Type B pancreatic cell (in vitro differentiated cells): ENCODE data around the gene NHSL1. TPM values are rescaled to one million over a fixed set of nuclear protein-coding genes. Genes with fewer than 3 reads are reported as not detected.

Experiments used
- DNase-seq: peaks from one replicate; pipeline ENCODE4 v3.0.0; 2021; ENCODE audit warnings: mixed read lengths; ENCODE audit not compliant: unreplicated experiment; ENCODE audit errors: extremely low spot score
- H3K27ac Mint-ChIP-seq: 2 replicates; pipeline ENCODE4 v1.8.0; 2021; ENCODE audit warnings: mild to moderate bottlenecking, mixed read lengths
- H3K27me3 Mint-ChIP-seq: 2 replicates; pipeline ENCODE4 v1.8.0; 2021; ENCODE audit warnings: mixed read lengths
- H3K36me3 Mint-ChIP-seq: 2 replicates; pipeline ENCODE4 v1.8.0; 2021; ENCODE audit warnings: mixed read lengths
- H3K4me1 Mint-ChIP-seq: one replicate; pipeline ENCODE4 v1.8.0; 2021; ENCODE audit warnings: mixed read lengths; ENCODE audit not compliant: unreplicated experiment
- H3K4me3 Mint-ChIP-seq: 2 replicates; pipeline ENCODE4 v1.8.0; 2021; ENCODE audit warnings: mild to moderate bottlenecking, mixed read lengths
- H3K9me3 Mint-ChIP-seq: 2 replicates; pipeline ENCODE4 v1.8.0; 2021; ENCODE audit warnings: mixed read lengths
- total RNA-seq: library from RNA; stranded (reverse); gene quantifications from 2 replicates; pipeline ENCODE4 v1.2.1, GENCODE V29; 2021; ENCODE audit warnings: low replicate concordance
- TF ChIP-seq, protein P1 (sequence below): fragments of 200-600 bp; sonication (generic); conservative IDR thresholded peaks from 2 replicates; pipeline ENCODE4 v1.5.0; 2021; ENCODE audit warnings: antibody characterized with exemption, mild to moderate bottlenecking

NHSL1 gene
- total RNA-seq, 1 donor from 2014 or later: 29.7 TPM

GRCh38 chr6:138518054-138518453 is 18.8 kb upstream of the NHSL1 start:
- H3K4me1 Mint-ChIP-seq: peaks cover 8% of the 10 kb centered on the region
- peaks cover 10% of the 10 kb centered on the region for H3K36me3 Mint-ChIP-seq
- H3K27ac Mint-ChIP-seq: no peak overlapping the region
- TF ChIP-seq, protein P1, sequence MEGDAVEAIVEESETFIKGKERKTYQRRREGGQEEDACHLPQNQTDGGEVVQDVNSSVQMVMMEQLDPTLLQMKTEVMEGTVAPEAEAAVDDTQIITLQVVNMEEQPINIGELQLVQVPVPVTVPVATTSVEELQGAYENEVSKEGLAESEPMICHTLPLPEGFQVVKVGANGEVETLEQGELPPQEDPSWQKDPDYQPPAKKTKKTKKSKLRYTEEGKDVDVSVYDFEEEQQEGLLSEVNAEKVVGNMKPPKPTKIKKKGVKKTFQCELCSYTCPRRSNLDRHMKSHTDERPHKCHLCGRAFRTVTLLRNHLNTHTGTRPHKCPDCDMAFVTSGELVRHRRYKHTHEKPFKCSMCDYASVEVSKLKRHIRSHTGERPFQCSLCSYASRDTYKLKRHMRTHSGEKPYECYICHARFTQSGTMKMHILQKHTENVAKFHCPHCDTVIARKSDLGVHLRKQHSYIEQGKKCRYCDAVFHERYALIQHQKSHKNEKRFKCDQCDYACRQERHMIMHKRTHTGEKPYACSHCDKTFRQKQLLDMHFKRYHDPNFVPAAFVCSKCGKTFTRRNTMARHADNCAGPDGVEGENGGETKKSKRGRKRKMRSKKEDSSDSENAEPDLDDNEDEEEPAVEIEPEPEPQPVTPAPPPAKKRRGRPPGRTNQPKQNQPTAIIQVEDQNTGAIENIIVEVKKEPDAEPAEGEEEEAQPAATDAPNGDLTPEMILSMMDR: no peak
- no peaks in the 10 kb centered on the region for H3K27me3 Mint-ChIP-seq
- DNase-seq: no peak
- no peak overlapping the region for H3K4me3 Mint-ChIP-seq
- peaks cover 4% of the 10 kb centered on the region for H3K9me3 Mint-ChIP-seq

GRCh38 chr6:138517635-138518034 is 18.3 kb upstream of the NHSL1 start:
- TF ChIP-seq, protein P1: peak; percentile 69
- Mint-ChIP-seq H3K9me3 (peaks cover 4% of the 10 kb centered on the region), H3K36me3 (peaks cover 10% of the 10 kb centered on the region), H3K27ac (no peak overlapping the region), H3K27me3 (no peaks in the 10 kb centered on the region), H3K4me3 (no peak overlapping the region), H3K4me1 (peaks cover 11% of the 10 kb centered on the region)
- no peak for DNase-seq

DNA sequence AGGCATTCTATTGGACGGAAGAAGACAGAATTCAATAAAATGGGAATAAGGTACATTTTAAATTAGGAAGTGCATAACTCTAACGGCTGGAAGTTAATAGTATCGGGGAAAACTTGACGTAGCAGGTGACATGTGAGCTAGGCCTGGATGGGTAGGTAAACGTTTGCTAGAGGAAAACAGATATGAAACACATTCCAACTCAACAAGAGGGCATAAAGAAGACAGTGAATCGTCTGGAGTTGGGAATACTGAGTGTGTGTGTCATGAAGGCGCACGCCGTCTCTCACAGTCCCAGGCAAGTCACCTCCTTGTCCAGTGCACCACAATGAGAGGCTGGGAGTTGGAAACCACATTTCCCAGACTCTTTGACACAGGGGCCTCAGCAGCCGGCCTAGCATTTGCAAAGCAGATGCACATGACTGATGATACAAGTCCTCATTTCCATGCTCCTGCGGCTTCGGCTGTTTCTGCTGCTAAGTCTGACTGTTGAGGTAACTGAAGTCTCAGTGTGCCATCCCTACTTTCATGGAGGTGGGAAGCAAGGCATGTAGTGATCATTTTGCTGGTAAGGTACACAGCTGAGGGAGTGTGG is 16.5 kb upstream of the NHSL1 start:
- no peak for DNase-seq
- TF ChIP-seq, protein P1: no peak
- H3K27me3 Mint-ChIP-seq: no peaks in the 10 kb centered on the region
- H3K4me3 Mint-ChIP-seq: no peak overlapping the region
- H3K36me3 Mint-ChIP-seq: peaks cover 7% of the 10 kb centered on the region
- no peak overlapping the region for H3K27ac Mint-ChIP-seq
- peaks cover 14% of the 10 kb centered on the region for H3K4me1 Mint-ChIP-seq
- peaks cover 4% of the 10 kb centered on the region for H3K9me3 Mint-ChIP-seq

DNA sequence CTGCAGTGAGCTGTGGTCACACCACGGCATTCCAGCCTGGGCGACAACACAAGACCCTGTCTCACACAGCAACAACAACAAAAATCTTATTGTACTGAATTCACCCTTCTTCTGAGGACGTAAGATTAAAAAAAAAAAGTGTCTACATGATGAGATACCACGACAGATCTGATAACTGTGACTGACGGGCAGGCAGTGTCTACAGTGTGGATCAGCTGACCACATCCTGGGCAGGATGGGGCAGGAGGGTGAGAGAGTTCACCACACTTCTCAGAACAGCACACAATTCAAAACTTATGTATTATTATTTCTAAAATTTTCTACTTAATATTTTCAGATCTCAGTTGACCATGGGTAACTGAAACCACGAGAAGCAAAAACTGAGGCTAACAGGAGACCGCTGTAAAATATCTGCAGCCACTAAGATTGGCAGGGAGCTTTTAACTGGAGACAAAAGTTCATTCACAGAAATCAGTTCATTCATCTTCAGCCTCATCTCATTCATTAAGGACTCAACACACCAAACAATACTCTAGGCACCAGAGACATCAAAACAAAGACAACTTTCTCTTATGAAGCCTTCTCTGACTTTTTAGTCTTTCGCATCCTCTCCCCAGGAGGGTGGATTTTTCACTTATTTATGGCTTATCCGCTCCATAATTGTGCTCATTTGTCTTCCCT is 15.7 kb upstream of the NHSL1 start:
- no peak for DNase-seq
- Mint-ChIP-seq H3K36me3 (peaks cover 4% of the 10 kb centered on the region), H3K27ac (no peak overlapping the region), H3K27me3 (no peaks in the 10 kb centered on the region), H3K4me3 (no peak overlapping the region), H3K4me1 (peaks cover 14% of the 10 kb centered on the region), H3K9me3 (peaks cover 4% of the 10 kb centered on the region)
- TF ChIP-seq, protein P1: no peak

- Mint-ChIP-seq H3K36me3 (peaks cover 1% of the 10 kb centered on the region), H3K4me3 (no peak overlapping the region), H3K27me3 (no peaks in the 10 kb centered on the region), H3K4me1 (peaks cover 28% of the 10 kb centered on the region), H3K27ac (no peak overlapping the region), H3K9me3 (peaks cover under 1% of the 10 kb centered on the region)
- DNase-seq: no peak
- TF ChIP-seq, protein P1: no peak
Observed at GRCh38 chr6:138512609-138513008, 13.3 kb upstream of the NHSL1 start.
